ENCODE data around the gene DPYD. TPM values are rescaled to one million over a fixed set of nuclear protein-coding genes. Genes with fewer than 3 reads are reported as not detected.

DPYD gene
- total and polyA plus RNA-seq, 4 donors: 17.7 to 99.3 (median 74.4) TPM

DNA sequence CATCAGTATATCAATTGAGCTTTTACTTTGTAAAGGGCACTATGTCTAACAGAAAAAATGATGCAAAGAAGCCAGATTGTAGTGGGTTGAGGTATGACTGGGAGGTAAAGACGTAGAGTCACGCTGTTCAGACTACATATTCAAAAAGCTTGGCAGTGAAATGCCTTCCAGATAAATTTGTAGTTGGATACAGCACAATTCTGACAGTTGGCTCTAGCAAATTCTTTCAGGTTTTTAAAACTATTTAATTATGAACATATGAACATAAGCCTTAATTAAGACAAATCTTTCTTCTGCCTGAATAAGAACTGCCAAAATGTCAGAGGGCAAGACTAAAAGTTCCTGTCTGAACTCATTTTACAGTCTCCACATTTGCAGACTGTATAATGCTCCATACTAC is 118.8 kb downstream of the DPYD start:
- Histone ChIP-seq H3K27me3 (ENCODE audit: control insufficient read depth in 3 of 3, insufficient read depth in 3 of 3, low read length in 2 of 3) (no peaks in the 10 kb centered on the region), H3K4me3 (no peak overlapping the region), H3K9ac (ENCODE audit: insufficient read depth in 1 of 2, low read length in 2 of 2) (no peak overlapping the region), H3K4me1 (ENCODE audit: control insufficient read depth in 5 of 5, insufficient read depth in 5 of 5, low read length in 5 of 5) (peaks cover 0 to 2% (median 0%) of the 10 kb centered on the region in 5 donors), H3K9me3 (ENCODE audit: control insufficient read depth in 4 of 4, insufficient read depth in 3 of 4, low read length in 3 of 4) (no peaks in the 10 kb centered on the region), H3K36me3 (ENCODE audit: control insufficient read depth in 4 of 4, insufficient read depth in 4 of 4, low read length in 4 of 4) (no peaks in the 10 kb centered on the region), H3K27ac (ENCODE audit: low read depth in 1 of 2, low read length in 1 of 2) (no peak overlapping the region)
- DNase-seq (no peak), ATAC-seq (ENCODE audit: insufficient read depth, low FRiP score) (no peak)
- 94 to 95% methylated on average over 2 of the region's 2 CpGs for WGBS, 2 donors
- TF ChIP-seq, protein P1, sequence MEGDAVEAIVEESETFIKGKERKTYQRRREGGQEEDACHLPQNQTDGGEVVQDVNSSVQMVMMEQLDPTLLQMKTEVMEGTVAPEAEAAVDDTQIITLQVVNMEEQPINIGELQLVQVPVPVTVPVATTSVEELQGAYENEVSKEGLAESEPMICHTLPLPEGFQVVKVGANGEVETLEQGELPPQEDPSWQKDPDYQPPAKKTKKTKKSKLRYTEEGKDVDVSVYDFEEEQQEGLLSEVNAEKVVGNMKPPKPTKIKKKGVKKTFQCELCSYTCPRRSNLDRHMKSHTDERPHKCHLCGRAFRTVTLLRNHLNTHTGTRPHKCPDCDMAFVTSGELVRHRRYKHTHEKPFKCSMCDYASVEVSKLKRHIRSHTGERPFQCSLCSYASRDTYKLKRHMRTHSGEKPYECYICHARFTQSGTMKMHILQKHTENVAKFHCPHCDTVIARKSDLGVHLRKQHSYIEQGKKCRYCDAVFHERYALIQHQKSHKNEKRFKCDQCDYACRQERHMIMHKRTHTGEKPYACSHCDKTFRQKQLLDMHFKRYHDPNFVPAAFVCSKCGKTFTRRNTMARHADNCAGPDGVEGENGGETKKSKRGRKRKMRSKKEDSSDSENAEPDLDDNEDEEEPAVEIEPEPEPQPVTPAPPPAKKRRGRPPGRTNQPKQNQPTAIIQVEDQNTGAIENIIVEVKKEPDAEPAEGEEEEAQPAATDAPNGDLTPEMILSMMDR (IDR thresholded peaks at IDR 0.05; ENCODE audit: control extremely low read depth, extremely low read depth): no peak

DNA sequence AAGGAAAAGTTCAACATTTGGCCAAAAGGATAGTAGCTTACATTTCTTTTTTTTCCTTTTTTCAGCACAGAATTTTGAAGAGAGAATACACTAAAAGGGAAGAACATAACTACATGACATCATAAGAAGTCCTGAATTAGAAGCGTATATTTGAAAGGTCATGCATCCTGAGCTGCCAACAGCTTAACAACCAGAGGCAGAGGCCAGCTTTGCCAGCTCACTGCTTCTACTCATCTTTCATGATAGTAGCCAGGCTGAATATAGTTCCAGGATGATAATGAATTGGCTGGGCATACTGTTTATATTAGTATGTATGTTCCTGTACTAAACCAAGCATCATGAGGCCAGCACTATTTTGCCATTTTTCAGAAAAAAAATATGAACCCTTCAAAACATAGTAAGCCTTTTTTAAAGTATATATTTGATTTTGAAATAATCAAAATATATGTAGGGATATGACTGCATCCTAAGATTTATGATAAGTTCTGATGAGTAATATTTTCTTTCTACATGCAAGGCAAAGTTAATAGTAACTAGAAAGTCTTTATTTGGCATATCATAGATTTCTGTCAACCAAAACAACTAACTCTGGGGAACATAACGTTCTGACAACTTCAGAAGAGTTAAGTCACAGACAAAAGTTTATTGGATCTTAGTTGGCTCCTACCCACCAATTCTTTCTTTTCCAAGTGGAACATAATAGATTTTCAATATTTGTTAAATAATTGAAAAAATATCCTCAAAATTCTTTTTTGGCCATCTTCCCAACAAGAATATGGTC is 123.2 kb downstream of the DPYD start:
- Histone ChIP-seq H3K9ac (ENCODE audit: insufficient read depth in 1 of 2, low read length in 2 of 2) (no peak overlapping the region), H3K9me3 (ENCODE audit: control insufficient read depth in 4 of 4, insufficient read depth in 3 of 4, low read length in 3 of 4) (no peaks in the 10 kb centered on the region), H3K4me1 (ENCODE audit: control insufficient read depth in 5 of 5, insufficient read depth in 5 of 5, low read length in 5 of 5) (peaks cover 0 to 2% (median 0%) of the 10 kb centered on the region in 5 donors), H3K27me3 (ENCODE audit: control insufficient read depth in 3 of 3, insufficient read depth in 3 of 3, low read length in 2 of 3) (no peaks in the 10 kb centered on the region), H3K36me3 (ENCODE audit: control insufficient read depth in 4 of 4, insufficient read depth in 4 of 4, low read length in 4 of 4) (no peaks in the 10 kb centered on the region), H3K4me3 (no peak overlapping the region), H3K27ac (ENCODE audit: low read depth in 1 of 2, low read length in 1 of 2) (peak overlapping the region in 1 of 2 donors; percentile 66)
- ATAC-seq (ENCODE audit: insufficient read depth, low FRiP score) (no peak), DNase-seq (no peak)
- 82 to 95% methylated on average over 2 of the region's 2 CpGs for WGBS, 2 donors
- TF ChIP-seq, protein P1 (IDR thresholded peaks at IDR 0.05; ENCODE audit: control extremely low read depth, extremely low read depth): no peak

DNA sequence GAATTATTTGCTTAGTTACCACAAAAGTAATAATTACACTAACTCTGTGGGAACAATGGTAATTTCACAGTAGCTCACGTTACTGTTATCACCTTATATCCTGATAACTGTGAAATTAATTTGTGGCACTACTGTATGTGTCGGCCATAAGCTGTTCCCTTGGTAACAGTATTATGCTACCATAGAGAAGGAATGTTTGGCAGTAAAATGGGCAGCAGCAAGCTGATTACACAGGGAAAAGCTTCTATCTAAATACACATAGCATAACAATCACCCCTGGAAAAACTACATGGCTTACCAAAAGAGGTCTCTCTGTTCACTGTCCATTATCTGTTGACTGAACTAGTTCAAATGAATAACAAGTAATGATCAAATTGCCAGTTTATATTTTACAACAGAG is 124.1 kb downstream of the DPYD start:
- H3K36me3 ChIP-seq (ENCODE audit: control insufficient read depth in 4 of 4, insufficient read depth in 4 of 4, low read length in 4 of 4): no peaks in the 10 kb centered on the region
- no peak for ATAC-seq (ENCODE audit: insufficient read depth, low FRiP score)
- no peaks in the 10 kb centered on the region for H3K9me3 ChIP-seq (ENCODE audit: control insufficient read depth in 4 of 4, insufficient read depth in 3 of 4, low read length in 3 of 4)
- no peak overlapping the region for H3K9ac ChIP-seq (ENCODE audit: insufficient read depth in 1 of 2, low read length in 2 of 2)
- TF ChIP-seq, protein P1 (IDR thresholded peaks at IDR 0.05; ENCODE audit: control extremely low read depth, extremely low read depth): no peak
- peak overlapping the region in 1 of 2 donors; percentile 66 for H3K27ac ChIP-seq (ENCODE audit: low read depth in 1 of 2, low read length in 1 of 2)
- H3K4me1 ChIP-seq (ENCODE audit: control insufficient read depth in 5 of 5, insufficient read depth in 5 of 5, low read length in 5 of 5): peaks cover 0 to 2% (median 0%) of the 10 kb centered on the region in 5 donors
- H3K4me3 ChIP-seq: no peak overlapping the region
- WGBS, 2 donors: 77 to 85% methylated on average over 2 of the region's 2 CpGs
- peak in 2 of 3 donors; percentile 23 to 50 for DNase-seq
- H3K27me3 ChIP-seq (ENCODE audit: control insufficient read depth in 3 of 3, insufficient read depth in 3 of 3, low read length in 2 of 3): no peaks in the 10 kb centered on the region

Data from lung (tissue), 12 donors.